ENCODE measurements around the gene ARHGEF3.
"Not testable (repeated sequence)": the region's sequence is repeated elsewhere in the genome, so short reads cannot be mapped to it uniquely, and the experiment has no call there.

ARHGEF3 gene

DNA sequence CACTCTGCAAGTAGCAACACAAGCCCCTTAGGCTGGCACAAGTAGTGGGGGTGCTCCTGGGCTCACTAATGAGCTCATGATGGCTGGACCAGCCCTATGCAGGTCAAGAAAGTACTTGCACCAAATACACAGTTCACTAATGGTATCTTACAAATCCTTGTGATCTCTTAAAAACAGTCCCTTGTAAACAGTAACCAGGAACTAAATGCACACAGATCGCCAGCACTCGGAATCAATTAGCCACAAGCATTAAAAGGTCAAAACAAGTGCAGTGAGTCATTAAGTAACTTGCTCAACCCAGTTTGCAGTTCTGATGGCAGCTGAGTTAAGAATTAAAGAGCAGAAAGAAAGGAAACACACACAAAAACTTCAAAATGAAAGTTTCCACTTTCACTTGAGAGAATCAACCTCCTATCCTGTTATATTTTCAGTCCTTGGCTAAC lies 43.2 kb downstream of the ARHGEF3 start:
- DNase-seq (ENCODE audit: low read depth): peak; percentile 67
- H3K4me3 ChIP-seq (ENCODE audit: low read depth, low read length): no peak overlapping the region
- TF ChIP-seq, protein P1, sequence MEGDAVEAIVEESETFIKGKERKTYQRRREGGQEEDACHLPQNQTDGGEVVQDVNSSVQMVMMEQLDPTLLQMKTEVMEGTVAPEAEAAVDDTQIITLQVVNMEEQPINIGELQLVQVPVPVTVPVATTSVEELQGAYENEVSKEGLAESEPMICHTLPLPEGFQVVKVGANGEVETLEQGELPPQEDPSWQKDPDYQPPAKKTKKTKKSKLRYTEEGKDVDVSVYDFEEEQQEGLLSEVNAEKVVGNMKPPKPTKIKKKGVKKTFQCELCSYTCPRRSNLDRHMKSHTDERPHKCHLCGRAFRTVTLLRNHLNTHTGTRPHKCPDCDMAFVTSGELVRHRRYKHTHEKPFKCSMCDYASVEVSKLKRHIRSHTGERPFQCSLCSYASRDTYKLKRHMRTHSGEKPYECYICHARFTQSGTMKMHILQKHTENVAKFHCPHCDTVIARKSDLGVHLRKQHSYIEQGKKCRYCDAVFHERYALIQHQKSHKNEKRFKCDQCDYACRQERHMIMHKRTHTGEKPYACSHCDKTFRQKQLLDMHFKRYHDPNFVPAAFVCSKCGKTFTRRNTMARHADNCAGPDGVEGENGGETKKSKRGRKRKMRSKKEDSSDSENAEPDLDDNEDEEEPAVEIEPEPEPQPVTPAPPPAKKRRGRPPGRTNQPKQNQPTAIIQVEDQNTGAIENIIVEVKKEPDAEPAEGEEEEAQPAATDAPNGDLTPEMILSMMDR (IDR thresholded peaks at IDR 0.05; ENCODE audit: low read depth, low read length, missing control alignments): no peak
- in situ Hi-C loops (cut with HindIII; ENCODE audit: low sequenced_read_pairs): no loop called here

- H3K4me3 ChIP-seq (ENCODE audit: low read depth, low read length); in situ Hi-C loops (cut with HindIII; ENCODE audit: low sequenced_read_pairs); DNase-seq (ENCODE audit: low read depth): not testable (repeated sequence)
Measured at GRCh38 chr3:56758042-56758441, 43.7 kb downstream of the ARHGEF3 start.

DNA sequence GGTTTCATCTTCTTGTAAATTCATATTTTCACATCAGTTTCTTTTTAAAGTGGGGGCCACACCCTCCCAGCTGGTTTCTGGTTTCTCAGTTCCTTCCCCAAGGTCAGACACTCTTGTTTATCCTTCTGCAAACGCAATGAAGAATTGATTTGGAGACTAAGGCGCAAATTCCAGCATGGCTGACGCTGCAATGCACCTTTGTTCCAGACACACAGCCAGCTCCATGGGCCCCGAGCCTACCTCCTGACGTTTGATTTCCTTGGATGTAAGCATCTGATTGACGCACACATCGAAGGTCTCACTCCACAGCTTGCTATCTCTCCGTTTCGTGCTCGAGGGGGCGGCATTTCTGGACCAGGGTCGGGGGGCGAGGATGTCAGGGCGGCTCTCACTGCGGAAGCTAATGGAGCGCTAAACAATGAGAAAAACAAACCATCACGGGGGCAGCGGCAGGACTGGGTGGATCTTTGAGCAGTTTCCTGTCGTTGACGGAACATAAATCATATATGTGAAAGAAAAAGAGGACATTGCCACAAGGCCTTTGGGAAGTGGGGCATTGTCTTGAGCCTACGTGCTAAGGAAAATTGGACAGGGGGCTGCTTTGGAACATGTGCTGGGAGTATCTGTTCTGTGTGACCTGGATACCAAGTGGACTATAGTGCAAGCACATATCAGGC lies 46.9 kb downstream of the ARHGEF3 start:
- TF ChIP-seq, protein P1 (IDR thresholded peaks at IDR 0.05; ENCODE audit: low read depth, low read length, missing control alignments): no peak
- no peak for DNase-seq (ENCODE audit: low read depth)
- H3K4me3 ChIP-seq (ENCODE audit: low read depth, low read length): no peak overlapping the region

DNA sequence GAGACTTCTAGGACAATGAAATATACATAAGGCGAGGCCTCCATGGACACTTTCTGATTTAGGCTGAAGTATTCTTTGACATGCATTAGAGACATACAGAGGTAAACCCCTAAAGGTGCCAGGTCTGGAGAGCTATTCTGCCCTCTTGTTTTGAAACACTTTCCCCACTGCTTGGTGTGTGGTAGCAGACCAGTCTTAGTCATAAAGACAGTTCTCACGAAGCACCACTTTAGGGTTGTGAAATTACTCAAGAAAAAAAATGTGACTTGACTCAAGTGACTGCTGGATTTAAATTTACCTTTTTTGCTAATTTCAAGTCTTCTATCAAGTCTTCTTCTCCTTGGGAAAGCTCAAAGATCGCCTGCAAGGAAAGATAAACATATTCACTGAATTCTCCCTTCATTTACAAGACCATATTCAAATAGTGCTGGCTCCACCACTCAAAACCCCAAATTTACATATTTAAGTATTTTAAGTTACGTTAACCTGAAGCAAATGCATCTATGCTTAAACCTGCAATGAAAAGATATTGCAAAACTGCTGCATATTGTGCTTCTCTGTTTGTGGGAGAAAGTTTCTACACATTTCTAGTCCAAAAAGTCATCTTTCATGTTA lies 48.4 kb downstream of the ARHGEF3 start:
- TF ChIP-seq, protein P1 (IDR thresholded peaks at IDR 0.05; ENCODE audit: low read depth, low read length, missing control alignments): no peak
- DNase-seq (ENCODE audit: low read depth): no peak
- in situ Hi-C loops (cut with HindIII; ENCODE audit: low sequenced_read_pairs): no loop called here
- no peak overlapping the region for H3K4me3 ChIP-seq (ENCODE audit: low read depth, low read length)

More for the DNA sequence above, 46.9 kb downstream of the ARHGEF3 start:
- in situ Hi-C loops (cut with HindIII; ENCODE audit: low sequenced_read_pairs): no loop called here

- TF ChIP-seq, protein P1 (IDR thresholded peaks at IDR 0.05; ENCODE audit: low read depth, low read length, missing control alignments): no peak
- DNase-seq (ENCODE audit: low read depth): no peak
- H3K4me3 ChIP-seq (ENCODE audit: low read depth, low read length): no peak overlapping the region
- in situ Hi-C loops (cut with HindIII; ENCODE audit: low sequenced_read_pairs): no loop called here
Measured at GRCh38 chr3:56751056-56751707, 50.6 kb downstream of the ARHGEF3 start.

- in situ Hi-C loops (cut with HindIII; ENCODE audit: low sequenced_read_pairs): loop anchor here (25.0 kb wide), 1 partner anchor 339 kb away; no protein-coding TSS in a partner anchor
- no peak for DNase-seq (ENCODE audit: low read depth)
- no peak overlapping the region for H3K4me3 ChIP-seq (ENCODE audit: low read depth, low read length)
- TF ChIP-seq, protein P1 (IDR thresholded peaks at IDR 0.05; ENCODE audit: low read depth, low read length, missing control alignments): no peak
Measured at GRCh38 chr3:56748663-56749231, 53.0 kb downstream of the ARHGEF3 start.
